ENCODE measurements around the gene COL13A1.
A peak's percentile ranks its signal among the peaks of the same experiment; 100 is the strongest.

DNA sequence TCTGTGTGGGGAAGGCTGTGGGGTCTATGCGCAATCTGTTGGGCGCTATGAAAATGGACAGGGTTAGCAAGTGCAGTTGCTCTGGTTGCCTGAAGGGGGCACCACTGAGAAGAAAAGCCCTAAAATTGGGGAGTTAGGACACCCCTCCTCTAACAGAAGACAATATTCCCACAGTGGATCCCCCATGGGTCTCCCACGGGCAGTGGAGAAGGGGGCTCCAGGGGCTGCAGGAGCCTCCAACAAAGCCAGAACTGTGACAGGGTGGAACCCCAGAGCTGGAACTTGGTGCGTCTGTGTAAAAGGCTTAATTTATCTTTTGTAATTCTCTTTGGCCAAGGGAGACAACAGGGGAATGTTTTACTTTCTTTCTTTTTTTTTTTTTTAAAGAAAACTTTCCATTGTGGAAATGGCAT, 12.5 kb upstream of the COL13A1 start:
- TF ChIP-seq, protein P1, sequence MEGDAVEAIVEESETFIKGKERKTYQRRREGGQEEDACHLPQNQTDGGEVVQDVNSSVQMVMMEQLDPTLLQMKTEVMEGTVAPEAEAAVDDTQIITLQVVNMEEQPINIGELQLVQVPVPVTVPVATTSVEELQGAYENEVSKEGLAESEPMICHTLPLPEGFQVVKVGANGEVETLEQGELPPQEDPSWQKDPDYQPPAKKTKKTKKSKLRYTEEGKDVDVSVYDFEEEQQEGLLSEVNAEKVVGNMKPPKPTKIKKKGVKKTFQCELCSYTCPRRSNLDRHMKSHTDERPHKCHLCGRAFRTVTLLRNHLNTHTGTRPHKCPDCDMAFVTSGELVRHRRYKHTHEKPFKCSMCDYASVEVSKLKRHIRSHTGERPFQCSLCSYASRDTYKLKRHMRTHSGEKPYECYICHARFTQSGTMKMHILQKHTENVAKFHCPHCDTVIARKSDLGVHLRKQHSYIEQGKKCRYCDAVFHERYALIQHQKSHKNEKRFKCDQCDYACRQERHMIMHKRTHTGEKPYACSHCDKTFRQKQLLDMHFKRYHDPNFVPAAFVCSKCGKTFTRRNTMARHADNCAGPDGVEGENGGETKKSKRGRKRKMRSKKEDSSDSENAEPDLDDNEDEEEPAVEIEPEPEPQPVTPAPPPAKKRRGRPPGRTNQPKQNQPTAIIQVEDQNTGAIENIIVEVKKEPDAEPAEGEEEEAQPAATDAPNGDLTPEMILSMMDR (IDR thresholded peaks at IDR 0.05 in 4 of 5, conservative IDR thresholded peaks at IDR 0.05 in 1 of 5) = peak in 4 of 5 experiments; percentile 23 to 39 (median 29)
- no peak for TF ChIP-seq POLR2A (IDR thresholded peaks at IDR 0.05)
